Measurements from ENCODE around the gene RUFY1.

DNA sequence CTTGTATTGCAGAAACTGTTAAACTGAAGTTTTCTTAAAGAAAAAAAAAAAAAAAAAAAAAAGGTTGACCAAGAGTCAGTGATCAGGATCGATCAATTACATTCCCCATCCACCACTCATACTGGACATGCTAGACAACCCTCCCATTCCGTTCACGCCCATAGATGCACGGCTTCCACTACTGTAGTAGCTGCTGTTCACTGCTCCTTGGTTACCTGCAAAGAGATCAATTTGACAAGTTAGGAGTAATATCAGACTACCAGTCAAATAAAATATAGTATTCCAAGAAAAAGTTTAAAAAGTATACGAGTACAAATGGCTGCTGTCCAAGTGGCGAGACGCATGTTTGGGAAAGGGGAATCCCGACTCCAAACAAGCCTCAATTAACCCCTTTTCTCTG lies 64.4 kb downstream of the RUFY1 start:
- TF ChIP-seq POLR2A (IDR thresholded peaks at IDR 0.05): no peak
- TF ChIP-seq, protein P1, sequence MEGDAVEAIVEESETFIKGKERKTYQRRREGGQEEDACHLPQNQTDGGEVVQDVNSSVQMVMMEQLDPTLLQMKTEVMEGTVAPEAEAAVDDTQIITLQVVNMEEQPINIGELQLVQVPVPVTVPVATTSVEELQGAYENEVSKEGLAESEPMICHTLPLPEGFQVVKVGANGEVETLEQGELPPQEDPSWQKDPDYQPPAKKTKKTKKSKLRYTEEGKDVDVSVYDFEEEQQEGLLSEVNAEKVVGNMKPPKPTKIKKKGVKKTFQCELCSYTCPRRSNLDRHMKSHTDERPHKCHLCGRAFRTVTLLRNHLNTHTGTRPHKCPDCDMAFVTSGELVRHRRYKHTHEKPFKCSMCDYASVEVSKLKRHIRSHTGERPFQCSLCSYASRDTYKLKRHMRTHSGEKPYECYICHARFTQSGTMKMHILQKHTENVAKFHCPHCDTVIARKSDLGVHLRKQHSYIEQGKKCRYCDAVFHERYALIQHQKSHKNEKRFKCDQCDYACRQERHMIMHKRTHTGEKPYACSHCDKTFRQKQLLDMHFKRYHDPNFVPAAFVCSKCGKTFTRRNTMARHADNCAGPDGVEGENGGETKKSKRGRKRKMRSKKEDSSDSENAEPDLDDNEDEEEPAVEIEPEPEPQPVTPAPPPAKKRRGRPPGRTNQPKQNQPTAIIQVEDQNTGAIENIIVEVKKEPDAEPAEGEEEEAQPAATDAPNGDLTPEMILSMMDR (IDR thresholded peaks at IDR 0.05): no peak

Measured in ovary (tissue), 3 donors.